ENCODE data around the gene SMOC2. TPM values are rescaled to one million over a fixed set of nuclear protein-coding genes. Genes with fewer than 3 reads are reported as not detected.

The SMOC2 gene
- total RNA-seq, 1 donor from 2014 or later: not detected

DNA sequence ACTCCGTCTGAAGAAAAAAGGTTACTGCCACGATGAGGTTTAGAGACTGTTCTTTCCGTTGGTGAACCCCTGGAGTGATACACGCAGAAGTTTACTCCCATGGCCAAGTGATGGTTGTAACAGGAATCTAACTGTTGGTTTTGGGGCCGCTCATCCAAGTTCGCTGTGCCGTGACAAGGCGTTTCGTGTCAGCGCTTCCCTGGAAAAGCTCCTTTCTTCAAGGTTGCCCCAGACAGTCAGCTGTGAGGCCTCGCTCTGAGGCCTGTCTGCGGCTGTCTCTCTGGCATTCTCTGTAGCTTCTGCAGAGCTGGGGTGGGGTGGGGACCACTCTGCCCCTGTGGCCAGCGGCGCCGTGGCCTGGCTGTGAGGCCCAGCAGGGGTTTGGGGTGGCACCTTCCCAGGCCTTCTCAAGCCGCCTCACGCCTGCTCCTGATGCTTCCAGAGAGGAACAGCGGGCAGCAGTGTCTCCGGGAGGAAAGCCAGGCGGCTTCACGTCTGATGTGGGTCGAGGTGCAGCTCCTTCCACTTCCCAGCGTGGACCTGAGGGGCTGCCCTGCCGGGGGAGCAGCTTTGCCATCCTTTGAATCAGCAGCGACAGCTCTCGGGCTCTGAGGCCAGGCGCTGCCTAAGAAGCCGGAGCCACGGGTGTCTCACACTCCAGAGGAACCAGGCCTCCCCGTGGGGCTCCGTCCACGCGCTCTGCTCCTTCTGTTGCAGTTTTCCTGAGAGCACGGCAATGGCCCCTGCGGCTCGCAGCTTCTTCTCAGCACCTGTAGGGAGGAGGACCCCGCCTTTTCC, 76.2 kb downstream of the SMOC2 start:
- DNase-seq (ENCODE audit: low read depth in 2 of 2): no peak

DNA sequence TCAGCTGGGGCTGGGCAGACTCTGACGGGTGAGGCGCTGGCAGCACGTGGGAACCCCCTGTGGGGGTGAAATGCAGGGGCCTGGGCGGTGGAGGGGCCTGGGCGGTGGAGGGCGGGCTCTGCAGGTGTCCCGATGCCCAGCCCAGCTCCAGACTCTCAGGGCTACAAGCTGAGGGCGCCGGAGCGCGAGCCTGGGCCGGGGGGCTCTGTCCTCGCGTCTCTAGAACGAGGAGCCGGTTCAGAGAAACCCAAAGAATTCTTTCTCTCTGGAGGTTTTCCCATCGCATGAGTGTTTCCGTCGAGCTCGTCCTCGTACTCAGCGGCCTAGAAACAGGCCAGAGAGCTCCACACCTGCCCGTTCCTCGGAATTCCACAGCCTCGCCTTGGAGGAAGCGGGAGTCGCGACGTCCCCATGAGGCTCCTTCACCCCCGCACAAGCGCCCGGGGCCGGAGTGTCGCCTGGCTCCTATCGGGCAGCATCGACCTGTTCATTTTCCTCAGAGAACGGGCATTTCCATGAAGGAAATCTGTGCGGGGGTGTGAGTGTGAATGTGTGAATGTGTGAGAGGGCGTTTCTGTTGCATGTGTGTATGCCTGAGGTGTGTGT, 76.9 kb downstream of the SMOC2 start:
- no peak for DNase-seq (ENCODE audit: low read depth in 2 of 2)

DNA sequence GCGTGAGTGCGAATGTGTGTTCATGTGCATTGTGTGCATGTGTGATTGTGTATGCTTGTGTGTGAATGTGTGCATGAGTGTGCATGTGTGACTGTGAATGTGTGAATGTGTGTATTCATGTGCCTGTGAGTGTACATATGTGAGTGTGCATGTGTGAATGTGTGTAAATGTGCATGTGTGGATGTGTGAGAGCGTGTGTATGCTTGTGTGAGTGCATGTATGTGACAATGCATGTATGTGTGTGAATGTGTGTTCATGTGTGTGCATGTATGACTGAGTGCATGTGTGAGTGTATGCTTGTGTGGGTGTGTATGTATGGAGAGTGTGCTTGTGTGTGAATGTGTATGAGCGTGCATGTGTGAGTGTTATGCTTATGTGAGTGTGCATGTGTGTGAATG, 77.4 kb downstream of the SMOC2 start:
- no peak for DNase-seq (ENCODE audit: low read depth in 2 of 2)

DNA sequence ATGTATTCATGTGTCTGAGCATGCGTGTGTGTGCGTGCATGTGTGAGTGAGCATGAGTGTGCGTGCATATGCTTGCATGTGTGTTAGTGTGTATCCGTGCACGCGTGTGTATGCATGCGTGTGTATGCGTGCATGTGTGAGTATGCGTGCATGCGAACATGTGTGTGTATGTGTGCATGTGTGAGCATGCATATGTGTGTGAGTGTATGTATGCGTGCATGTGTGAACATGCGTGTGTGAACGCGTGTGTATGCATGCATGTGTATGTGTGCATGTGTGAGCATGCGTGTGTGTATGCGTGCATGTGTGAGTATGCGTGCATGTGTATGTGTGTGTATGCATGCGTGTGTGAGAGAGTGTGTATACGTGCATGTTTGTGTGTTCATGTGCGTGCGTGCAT, 77.9 kb downstream of the SMOC2 start:
- no peak for DNase-seq (ENCODE audit: low read depth in 2 of 2)

DNA sequence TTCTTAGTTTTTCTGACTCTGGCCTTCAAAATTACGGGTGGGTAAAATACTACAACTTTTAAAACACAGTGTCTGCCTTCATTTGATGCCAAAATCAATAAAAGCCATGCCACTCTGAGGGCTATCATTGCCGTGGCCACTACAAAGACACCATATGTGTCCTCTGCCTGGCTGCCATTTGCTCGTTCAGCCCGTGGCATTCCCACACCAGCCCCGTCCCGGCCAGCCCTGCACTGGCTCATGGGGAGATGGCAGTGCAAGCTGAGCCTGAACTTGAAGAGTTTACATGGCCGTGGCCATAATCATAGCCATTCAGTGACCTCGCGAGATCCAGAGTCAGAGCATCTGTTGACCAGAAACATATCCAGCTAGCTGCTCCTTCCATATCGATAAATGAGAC, 79.2 kb downstream of the SMOC2 start:
- DNase-seq (ENCODE audit: low read depth in 2 of 2): no peak

DNA sequence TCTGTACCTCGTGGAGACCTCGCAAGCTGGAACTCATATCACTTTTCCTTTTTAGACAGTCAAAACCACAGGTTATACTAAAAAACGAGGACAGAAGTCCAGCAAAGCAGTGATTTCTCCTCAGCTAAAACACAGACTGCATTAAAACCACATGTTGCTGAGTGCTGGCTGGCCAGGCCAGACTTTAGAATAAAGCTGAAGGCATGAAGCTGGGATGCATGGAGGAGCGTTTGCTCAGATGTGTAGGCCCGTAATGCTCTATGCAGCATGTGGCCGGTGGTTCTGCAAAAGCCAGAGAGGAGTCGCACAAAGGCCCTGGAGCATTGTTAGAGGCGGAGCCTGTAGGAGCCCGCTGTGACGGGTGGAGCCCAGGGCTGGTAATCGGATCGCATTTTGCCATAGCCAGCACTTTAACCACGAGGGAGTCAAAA, 83.6 kb downstream of the SMOC2 start:
- DNase-seq (ENCODE audit: low read depth in 2 of 2): no peak

DNA sequence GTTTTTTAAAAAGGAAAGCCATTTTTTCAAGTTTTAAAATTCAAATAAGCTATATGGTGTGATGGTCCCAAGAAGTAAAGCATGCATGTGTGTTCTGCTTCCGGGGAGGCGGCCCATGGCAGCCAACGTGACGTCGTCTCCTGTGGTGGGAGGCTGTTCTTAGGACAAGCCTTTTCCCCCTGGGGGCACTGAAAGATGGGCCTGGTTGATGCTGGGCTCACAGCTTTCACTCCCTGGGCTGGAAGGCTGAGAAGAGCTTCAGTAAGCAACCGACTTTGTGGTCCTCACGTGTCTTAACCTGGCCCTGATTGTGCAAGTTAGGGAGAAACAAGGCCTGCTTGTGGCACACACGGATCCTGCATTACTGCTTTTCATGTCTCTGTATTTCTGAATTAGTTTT, 84.1 kb downstream of the SMOC2 start:
- no peak for DNase-seq (ENCODE audit: low read depth in 2 of 2)

DNA sequence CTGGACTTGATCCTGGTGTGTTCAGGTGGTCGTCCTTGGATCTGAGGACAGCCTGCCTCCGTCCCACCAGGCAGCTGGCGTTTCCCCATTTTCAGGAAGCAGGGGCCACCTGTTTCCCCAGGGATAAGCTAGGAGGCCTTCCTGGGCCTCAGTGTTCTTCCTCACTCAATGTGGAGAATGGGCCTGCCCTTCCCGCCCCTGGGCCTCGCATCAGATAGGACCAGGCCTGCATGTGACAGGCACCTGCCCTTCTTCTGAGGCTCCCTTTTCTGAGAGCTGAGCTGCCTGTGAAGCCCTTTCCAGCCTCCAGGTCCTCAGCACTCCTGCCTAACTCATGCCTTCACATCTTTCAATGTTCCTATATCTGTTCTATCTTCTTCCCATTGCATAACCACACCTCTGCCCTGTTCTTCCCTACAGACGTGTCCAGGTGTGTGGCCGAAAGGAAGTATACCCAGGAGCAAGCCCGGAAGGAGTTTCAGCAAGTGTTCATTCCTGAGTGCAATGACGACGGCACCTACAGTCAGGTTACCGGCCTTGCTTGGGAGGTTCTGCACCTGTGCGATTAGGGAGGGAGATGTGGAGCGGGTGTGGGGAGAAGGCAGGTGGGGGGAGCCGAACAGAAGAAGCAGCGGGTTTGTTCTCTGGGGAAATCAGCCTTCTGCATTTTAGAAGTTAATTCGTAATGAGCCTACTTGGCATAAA, 85.1 kb downstream of the SMOC2 start:
- DNase-seq (ENCODE audit: low read depth in 2 of 2): no peak

DNA sequence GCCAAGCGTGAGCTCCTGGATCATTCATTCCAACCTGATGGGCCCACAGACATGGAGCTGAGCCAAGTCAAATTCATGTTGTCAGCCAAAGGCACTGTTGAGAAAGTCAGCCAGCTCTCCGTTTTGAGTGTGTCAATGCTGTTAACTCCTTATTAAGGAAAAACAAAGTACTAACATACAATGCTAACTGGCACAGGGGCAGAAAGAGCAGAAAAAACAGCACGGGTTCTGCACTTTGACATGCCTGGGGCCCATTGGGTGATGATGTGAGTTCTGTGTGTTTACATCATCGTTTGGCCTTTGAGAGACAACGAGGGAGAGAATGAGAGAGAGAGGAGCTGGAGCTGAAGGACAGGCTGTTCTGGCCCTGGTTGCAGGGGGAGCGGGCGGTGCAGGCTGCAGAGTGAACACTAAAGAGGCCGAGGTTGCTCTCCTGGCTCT, 85.9 kb downstream of the SMOC2 start:
- DNase-seq (ENCODE audit: low read depth in 2 of 2): peak in 1 of 2 donors; percentile 66

DNA sequence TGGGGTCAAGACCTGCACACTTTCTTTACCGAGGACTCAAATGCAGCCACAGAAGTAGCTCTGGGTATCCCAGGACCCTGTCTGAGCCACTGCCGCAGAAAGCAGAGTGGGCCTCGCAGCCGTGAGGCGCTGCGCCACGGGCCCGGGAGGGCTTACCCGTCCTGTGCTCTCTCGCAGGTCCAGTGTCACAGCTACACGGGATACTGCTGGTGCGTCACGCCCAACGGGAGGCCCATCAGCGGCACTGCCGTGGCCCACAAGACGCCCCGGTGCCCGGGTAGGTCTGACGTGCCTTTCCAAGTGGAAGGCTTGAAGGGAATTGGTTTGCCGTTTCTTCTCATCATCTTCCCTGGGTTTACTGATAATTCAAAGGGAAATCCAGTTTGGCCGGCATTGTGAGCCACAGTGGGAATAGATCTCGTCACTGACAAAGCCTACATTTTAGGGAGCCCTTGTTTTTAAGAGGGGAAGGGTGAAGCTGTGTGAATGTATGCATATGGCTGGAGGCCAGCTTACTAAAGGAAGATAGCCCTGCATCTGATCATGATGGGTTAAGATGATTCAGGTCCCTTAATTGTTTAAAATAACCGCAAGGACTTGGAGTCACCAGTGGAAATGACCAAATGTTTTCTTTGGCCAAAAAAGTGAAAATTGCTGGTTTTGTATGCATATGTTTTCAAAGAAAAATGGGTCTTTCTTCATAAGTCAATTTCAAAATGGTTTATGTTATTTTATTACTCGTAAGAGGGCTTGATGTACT, 86.6 kb downstream of the SMOC2 start:
- peak; percentile 10 to 72 for DNase-seq (ENCODE audit: low read depth in 2 of 2)

DNA sequence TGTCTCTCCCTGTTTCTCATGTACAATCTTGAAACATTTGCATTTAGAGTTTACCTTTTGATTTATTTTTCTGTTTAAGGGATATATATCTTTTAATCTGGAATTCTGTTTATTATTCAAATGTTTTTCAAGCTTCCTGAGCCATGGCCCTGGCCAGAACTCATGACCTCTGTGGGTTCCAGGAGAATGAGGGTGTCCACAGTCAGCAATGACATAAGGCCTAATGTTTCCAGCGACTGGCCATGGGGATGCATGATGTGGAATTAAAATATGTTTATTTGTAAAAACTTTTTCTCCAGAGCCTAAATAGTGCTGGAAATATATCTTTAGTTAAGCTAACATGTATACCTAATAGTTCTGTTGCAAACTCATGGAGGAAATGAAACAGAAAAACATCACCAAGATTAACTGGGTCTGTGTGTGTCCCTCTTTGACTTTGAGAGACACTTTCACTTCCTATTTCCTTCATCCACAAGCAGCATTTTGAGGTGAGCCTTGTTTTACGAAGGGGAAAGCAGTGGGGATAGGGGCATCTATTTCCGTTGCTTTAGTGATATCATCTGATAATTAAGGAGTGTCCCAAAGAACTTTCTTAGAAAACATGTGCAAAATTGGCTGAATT, 87.6 kb downstream of the SMOC2 start:
- peak in 1 of 2 donors; percentile 39 for DNase-seq (ENCODE audit: low read depth in 2 of 2)

DNA sequence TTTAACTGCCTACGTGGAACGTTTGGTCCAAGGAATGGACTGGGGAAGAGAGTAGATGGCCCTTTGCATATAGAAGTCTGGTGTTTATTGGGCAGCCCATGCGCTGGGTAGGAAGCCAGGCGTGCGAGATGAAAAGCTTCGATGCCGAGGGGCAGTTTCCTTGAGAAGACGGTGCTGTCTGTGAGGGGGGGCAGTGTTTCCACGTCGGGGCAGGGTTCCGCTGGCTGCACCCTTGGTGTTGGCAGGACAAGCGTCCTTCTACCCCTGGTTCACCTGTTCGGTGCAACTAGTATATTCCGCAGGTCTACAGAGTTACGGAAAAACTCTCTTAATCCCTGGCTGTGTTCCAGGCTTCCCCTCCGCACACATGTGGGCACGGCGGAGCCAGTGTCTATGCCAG, 88.2 kb downstream of the SMOC2 start:
- DNase-seq (ENCODE audit: low read depth in 2 of 2): no peak

DNA sequence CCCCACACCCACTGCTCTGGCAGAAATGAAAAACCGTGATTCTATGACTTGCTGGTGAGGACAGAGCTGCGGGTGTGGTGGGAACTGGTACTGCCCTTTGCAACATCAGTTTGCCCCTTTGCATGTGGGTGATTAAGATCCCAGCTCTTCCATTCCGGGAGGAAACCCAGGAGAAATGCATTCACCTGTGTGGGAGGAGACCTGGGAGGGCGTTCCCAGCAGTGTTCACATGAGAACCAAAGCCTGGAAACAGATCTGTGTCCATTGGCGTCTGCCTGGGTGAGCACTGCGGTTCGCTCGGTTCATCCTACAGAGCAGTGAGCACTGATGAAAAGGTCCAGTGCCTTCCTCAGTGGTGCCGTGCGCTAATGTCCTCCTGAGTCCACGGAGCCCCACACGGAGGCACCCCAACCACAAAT, 89.7 kb downstream of the SMOC2 start:
- DNase-seq (ENCODE audit: low read depth in 2 of 2): no peak

DNA sequence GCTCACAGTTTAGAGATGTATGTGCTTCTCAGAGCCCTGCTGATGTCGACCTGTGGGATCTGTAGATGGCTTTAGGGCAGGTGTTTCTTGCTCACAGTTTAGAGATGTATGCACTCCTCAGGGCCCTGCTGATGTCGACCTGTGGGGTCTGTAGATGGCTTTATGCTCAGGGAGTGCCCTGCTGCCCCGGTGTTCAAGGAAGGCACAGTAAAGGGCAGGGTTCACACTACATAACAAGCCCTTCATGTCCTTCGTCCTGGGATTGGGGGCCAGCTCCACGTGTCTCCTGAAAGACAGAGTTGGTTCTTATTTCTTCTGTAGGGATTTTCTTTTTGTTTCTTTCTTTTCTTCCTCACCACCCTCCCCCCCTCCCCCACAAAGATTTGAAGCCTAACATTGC, 91.1 kb downstream of the SMOC2 start:
- no peak for DNase-seq (ENCODE audit: low read depth in 2 of 2)

DNA sequence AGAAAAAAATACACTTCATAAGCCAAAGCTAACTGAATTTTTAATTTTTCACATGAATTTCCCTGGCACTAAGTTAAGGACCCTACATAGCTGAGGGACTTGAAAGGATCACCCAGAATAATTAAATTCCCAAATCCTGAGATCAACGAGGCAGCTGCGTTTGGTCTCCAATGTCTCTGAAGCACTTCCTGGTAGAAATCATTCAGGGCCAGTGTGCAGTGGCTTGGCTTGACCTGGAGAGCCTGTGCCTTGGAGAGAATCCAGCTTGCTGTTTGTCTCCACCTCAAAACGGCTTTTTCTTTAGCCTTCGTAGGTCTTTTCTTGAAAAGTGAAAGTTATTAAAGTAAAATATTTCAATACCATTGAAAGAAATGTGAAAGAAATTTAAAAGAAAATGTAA, 92.4 kb downstream of the SMOC2 start:
- no peak for DNase-seq (ENCODE audit: low read depth in 2 of 2)

DNA sequence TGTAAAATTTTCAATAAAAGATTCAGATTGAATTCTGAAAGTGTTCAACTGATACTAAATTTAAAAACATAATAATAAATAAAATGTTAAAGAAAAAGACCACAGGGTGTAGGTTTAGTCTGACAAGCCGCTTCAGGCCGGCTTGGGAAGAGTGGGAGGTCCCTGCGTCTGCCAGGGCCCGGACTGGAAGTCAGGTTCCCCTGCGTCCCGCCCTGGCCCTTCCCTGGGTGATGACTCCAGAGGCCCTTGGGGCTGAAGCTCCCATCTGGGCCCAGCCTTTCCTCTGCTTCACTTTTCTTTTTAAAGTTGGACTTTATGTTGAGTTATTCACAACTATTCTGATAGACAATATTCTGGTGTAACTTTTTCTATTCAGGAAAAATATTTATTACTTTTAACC, 93.3 kb downstream of the SMOC2 start:
- no peak for DNase-seq (ENCODE audit: low read depth in 2 of 2)

DNA sequence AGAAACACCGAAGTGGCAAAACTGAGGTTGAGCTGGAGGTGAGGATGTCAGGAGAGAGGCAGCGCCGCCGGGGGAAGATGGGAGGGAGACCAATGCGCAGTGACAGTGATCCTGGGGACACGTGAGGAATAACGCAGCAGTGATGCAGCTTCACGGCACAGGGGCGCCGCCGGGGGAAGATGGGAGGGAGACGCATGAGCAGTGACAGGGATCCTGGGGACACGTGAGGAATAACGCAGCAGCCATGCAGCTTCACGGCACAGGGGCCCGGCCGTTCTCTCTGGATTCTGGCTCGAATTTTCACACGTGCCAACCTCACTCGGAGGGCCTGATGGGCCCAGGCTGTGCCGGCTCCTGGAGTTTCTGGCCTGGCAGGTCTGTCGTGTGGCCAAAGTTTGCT, 94.7 kb downstream of the SMOC2 start:
- DNase-seq (ENCODE audit: low read depth in 2 of 2): no peak

DNA sequence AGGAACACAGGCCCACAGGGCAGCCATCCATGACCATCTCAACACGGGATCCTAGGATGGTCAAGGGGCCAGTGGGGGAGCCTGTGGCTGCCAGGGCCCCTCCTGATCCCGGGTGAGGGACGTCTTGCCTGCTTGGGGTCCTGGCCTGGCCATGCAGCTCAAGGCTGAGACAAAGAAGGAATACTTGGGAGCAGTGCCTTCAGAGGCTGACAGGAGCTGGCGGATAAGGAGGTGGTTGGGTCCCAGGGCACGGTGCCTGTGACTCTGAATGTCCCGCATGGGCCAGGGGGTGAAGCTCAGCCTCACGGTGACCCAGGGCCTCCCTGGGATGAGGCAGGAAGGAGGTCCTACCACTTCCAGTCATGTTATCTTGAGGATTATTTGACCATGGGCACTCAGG, 95.2 kb downstream of the SMOC2 start:
- DNase-seq (ENCODE audit: low read depth in 2 of 2): no peak

DNA sequence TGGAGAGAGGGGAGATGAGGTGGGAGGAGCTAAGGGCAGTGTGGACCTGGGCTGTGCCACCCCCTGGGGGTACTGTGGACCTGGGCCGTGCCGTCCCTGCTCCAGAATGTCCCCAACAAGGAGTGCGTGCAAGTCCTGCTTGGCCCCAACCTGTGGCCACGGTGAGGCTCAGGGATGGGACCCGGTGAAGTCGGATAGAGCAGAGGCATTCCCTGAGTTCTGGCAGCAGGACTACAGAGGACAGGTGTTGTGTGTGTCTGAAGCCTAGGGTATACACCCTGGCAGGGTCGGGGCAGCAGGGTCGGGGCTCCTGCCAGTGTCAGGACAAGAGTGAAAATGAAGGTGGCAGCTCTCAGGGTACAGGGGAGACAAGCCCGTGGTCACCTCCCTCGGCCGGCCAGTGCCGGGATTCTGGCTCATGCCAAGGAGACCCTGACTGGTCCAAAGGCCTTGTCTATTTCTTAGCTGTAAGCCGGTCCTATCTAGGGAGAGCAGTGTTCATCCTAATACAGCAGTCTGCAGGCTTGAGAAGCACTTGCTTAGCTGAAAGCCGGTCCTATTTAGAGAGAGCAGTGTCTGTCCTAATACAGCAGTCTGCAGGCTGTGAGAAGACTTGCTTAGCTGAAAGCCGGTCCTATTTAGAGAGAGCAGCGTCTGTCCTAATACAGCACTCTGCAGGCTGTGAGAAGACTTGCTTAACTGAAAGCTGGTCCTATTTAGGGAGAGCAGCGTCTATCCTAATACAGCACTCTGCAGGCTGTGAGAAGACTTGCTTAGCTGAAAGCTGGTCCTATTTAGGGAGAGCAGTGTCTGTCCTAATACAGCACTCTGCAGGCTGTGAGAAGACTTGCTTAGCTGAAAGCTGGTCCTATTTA, 95.9 kb downstream of the SMOC2 start:
- no peak for DNase-seq (ENCODE audit: low read depth in 2 of 2)

DNA sequence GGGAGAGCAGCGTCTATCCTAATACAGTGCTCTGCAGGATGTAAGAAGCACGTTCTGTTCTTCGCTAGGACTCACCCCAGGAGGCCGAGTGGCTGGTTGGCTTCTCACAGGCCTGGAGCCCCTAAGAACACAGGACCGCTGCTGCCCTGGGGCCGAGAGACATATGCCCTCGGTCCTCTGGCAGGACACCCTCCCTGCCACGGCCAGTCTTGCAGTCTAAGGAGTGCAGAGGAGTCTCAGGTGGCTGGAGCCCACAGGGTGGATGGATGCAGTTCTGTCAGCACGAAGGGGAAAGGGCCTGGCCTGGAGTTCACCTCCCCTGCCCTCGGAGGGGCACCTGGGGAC, 96.5 kb downstream of the SMOC2 start:
- no peak for DNase-seq (ENCODE audit: low read depth in 2 of 2)

All from lung microvascular endothelial cell (primary cell).